GM21390 (cell line): ENCODE measurements around the gene FBXO45.
"Not testable (repeated sequence)": the region's sequence is repeated elsewhere in the genome, so short reads cannot be mapped to it uniquely, and the experiment has no call there.

Source experiments
- ATAC-seq: cut with Tn5 transposase; IDR thresholded peaks from one replicate; pipeline ENCODE4 v1.9.1; 2021; ENCODE audit not compliant: unreplicated experiment

FBXO45 gene

GRCh38 chr3:196555295-196555694 is 13.2 kb upstream of the FBXO45 start:
- ATAC-seq = no peak

- no peak for ATAC-seq
These were observed 11.2 kb upstream of the FBXO45 start for GRCh38 chr3:196557236-196557635.

- no peak for ATAC-seq
These were observed 10.0 kb upstream of the FBXO45 start for GRCh38 chr3:196558476-196558875.

GRCh38 chr3:196559826-196560225 is 8.6 kb upstream of the FBXO45 start:
- no peak for ATAC-seq

GRCh38 chr3:196563721-196564225 is 4.7 kb upstream of the FBXO45 start:
- no peak for ATAC-seq

- ATAC-seq = peak; percentile 32
These were observed 600 bp downstream of the FBXO45 start for GRCh38 chr3:196569003-196569516.

GRCh38 chr3:196570332-196570731 is 1.9 kb downstream of the FBXO45 start:
- ATAC-seq = not testable (repeated sequence)

GRCh38 chr3:196572389-196572788 is 3.9 kb downstream of the FBXO45 start:
- ATAC-seq = no peak

- ATAC-seq = no peak
These were observed 16.7 kb downstream of the FBXO45 start for GRCh38 chr3:196585044-196585757.

- no peak for ATAC-seq
These were observed 21.8 kb downstream of the FBXO45 start for GRCh38 chr3:196590279-196590678.

- no peak for ATAC-seq
These were observed 27.9 kb downstream of the FBXO45 start for GRCh38 chr3:196596355-196596754.

GRCh38 chr3:196597971-196598733 is 29.7 kb downstream of the FBXO45 start:
- ATAC-seq = not testable (repeated sequence)

GRCh38 chr3:196599734-196600128 is 31.3 kb downstream of the FBXO45 start:
- no peak for ATAC-seq

- ATAC-seq = no peak
These were observed 31.9 kb downstream of the FBXO45 start for GRCh38 chr3:196600359-196600758.

- ATAC-seq = no peak
These were observed 34.2 kb downstream of the FBXO45 start for GRCh38 chr3:196602673-196603072.

GRCh38 chr3:196603683-196604082 is 35.2 kb downstream of the FBXO45 start:
- ATAC-seq = no peak

GRCh38 chr3:196604548-196604947 is 36.1 kb downstream of the FBXO45 start:
- no peak for ATAC-seq

GRCh38 chr3:196608693-196609092 is 40.2 kb downstream of the FBXO45 start:
- ATAC-seq = no peak

- peak; percentile 81 for ATAC-seq
These were observed 40.9 kb downstream of the FBXO45 start for GRCh38 chr3:196609343-196609775.

GRCh38 chr3:196609805-196610515 is 41.5 kb downstream of the FBXO45 start:
- ATAC-seq = no peak

- no peak for ATAC-seq
These were observed 43.5 kb downstream of the FBXO45 start for GRCh38 chr3:196611761-196612483.
